ENCODE data around the gene XPR1.
A peak's percentile ranks its signal among the peaks of the same experiment; 100 is the strongest.

Gene XPR1

GRCh38 chr1:180923021-180923841, 291.4 kb downstream of the XPR1 start:
- H3K27me3 ChIP-seq (ENCODE audit: control insufficient read depth, insufficient read depth, low read length, poor library complexity, severe bottlenecking) = no peaks in the 10 kb centered on the region
- no peaks in the 10 kb centered on the region for H3K36me3 ChIP-seq (ENCODE audit: control insufficient read depth, insufficient read depth, low read length)
- 18 to 20% methylated on average over 13 of the region's 13 CpGs for WGBS, 2 experiments
- peak overlapping the region; percentile 97 for H3K27ac ChIP-seq (ENCODE audit: insufficient read depth, low read depth, low read length, poor library complexity, severe bottlenecking)
- peak overlapping the region; percentile 1 for H3K4me3 ChIP-seq (ENCODE audit: insufficient read depth, low read depth, low read length)
- peaks cover 79% of the 10 kb centered on the region for H3K4me1 ChIP-seq (ENCODE audit: control insufficient read depth, insufficient read depth, low read length)
- H3K9me3 ChIP-seq (ENCODE audit: control insufficient read depth, low read length) = no peaks in the 10 kb centered on the region

GRCh38 chr1:180923887-180924286, 292.1 kb downstream of the XPR1 start:
- H3K4me1 ChIP-seq (ENCODE audit: control insufficient read depth, insufficient read depth, low read length) = peaks cover 81% of the 10 kb centered on the region
- H3K4me3 ChIP-seq (ENCODE audit: insufficient read depth, low read depth, low read length) = no peak overlapping the region
- H3K27me3 ChIP-seq (ENCODE audit: control insufficient read depth, insufficient read depth, low read length, poor library complexity, severe bottlenecking) = no peaks in the 10 kb centered on the region
- H3K27ac ChIP-seq (ENCODE audit: insufficient read depth, low read depth, low read length, poor library complexity, severe bottlenecking) = peak overlapping the region; percentile 97
- WGBS, 2 experiments = 60 to 68% methylated on average over 4 of the region's 4 CpGs
- no peaks in the 10 kb centered on the region for H3K9me3 ChIP-seq (ENCODE audit: control insufficient read depth, low read length)
- H3K36me3 ChIP-seq (ENCODE audit: control insufficient read depth, insufficient read depth, low read length) = no peaks in the 10 kb centered on the region

- WGBS, 2 experiments = 90 to 94% methylated on average over 2 of the region's 2 CpGs
- Histone ChIP-seq H3K36me3 (ENCODE audit: control insufficient read depth, insufficient read depth, low read length) (no peaks in the 10 kb centered on the region), H3K9me3 (ENCODE audit: control insufficient read depth, low read length) (no peaks in the 10 kb centered on the region), H3K4me1 (ENCODE audit: control insufficient read depth, insufficient read depth, low read length) (peaks cover 76% of the 10 kb centered on the region), H3K4me3 (ENCODE audit: insufficient read depth, low read depth, low read length) (no peak overlapping the region), H3K27ac (ENCODE audit: insufficient read depth, low read depth, low read length, poor library complexity, severe bottlenecking) (no peak overlapping the region), H3K27me3 (ENCODE audit: control insufficient read depth, insufficient read depth, low read length, poor library complexity, severe bottlenecking) (no peaks in the 10 kb centered on the region)
Observed at GRCh38 chr1:180924939-180925338, 293.1 kb downstream of the XPR1 start.

- Histone ChIP-seq H3K27ac (ENCODE audit: insufficient read depth, low read depth, low read length, poor library complexity, severe bottlenecking) (peak overlapping the region; percentile 84), H3K27me3 (ENCODE audit: control insufficient read depth, insufficient read depth, low read length, poor library complexity, severe bottlenecking) (no peaks in the 10 kb centered on the region), H3K36me3 (ENCODE audit: control insufficient read depth, insufficient read depth, low read length) (no peaks in the 10 kb centered on the region), H3K9me3 (ENCODE audit: control insufficient read depth, low read length) (no peaks in the 10 kb centered on the region), H3K4me3 (ENCODE audit: insufficient read depth, low read depth, low read length) (no peak overlapping the region), H3K4me1 (ENCODE audit: control insufficient read depth, insufficient read depth, low read length) (peaks cover 72% of the 10 kb centered on the region)
- 29 to 30% methylated on average over 7 of the region's 7 CpGs for WGBS, 2 experiments
Observed at GRCh38 chr1:180925471-180926051, 293.7 kb downstream of the XPR1 start.

GRCh38 chr1:180926164-180926981, 294.6 kb downstream of the XPR1 start:
- H3K36me3 ChIP-seq (ENCODE audit: control insufficient read depth, insufficient read depth, low read length) = no peaks in the 10 kb centered on the region
- no peaks in the 10 kb centered on the region for H3K9me3 ChIP-seq (ENCODE audit: control insufficient read depth, low read length)
- H3K4me3 ChIP-seq (ENCODE audit: insufficient read depth, low read depth, low read length) = no peak overlapping the region
- H3K27ac ChIP-seq (ENCODE audit: insufficient read depth, low read depth, low read length, poor library complexity, severe bottlenecking) = peak overlapping the region; percentile 84
- H3K27me3 ChIP-seq (ENCODE audit: control insufficient read depth, insufficient read depth, low read length, poor library complexity, severe bottlenecking) = no peaks in the 10 kb centered on the region
- 44 to 45% methylated on average over 14 of the region's 14 CpGs for WGBS, 2 experiments
- peaks cover 69% of the 10 kb centered on the region for H3K4me1 ChIP-seq (ENCODE audit: control insufficient read depth, insufficient read depth, low read length)

GRCh38 chr1:180927348-180927747, 295.5 kb downstream of the XPR1 start:
- peak overlapping the region; percentile 84 for H3K27ac ChIP-seq (ENCODE audit: insufficient read depth, low read depth, low read length, poor library complexity, severe bottlenecking)
- no peaks in the 10 kb centered on the region for H3K36me3 ChIP-seq (ENCODE audit: control insufficient read depth, insufficient read depth, low read length)
- H3K4me1 ChIP-seq (ENCODE audit: control insufficient read depth, insufficient read depth, low read length) = peaks cover 60% of the 10 kb centered on the region

GRCh38 chr1:180927841-180928240, 296.0 kb downstream of the XPR1 start:
- 48 to 53% methylated on average over 4 of the region's 4 CpGs for WGBS, 2 experiments
- Histone ChIP-seq H3K4me1 (ENCODE audit: control insufficient read depth, insufficient read depth, low read length) (peaks cover 55% of the 10 kb centered on the region), H3K9me3 (ENCODE audit: control insufficient read depth, low read length) (no peaks in the 10 kb centered on the region), H3K27me3 (ENCODE audit: control insufficient read depth, insufficient read depth, low read length, poor library complexity, severe bottlenecking) (no peaks in the 10 kb centered on the region), H3K4me3 (ENCODE audit: insufficient read depth, low read depth, low read length) (no peak overlapping the region), H3K27ac (ENCODE audit: insufficient read depth, low read depth, low read length, poor library complexity, severe bottlenecking) (peak overlapping the region; percentile 54), H3K36me3 (ENCODE audit: control insufficient read depth, insufficient read depth, low read length) (no peaks in the 10 kb centered on the region)

More at GRCh38 chr1:180927348-180927747, 295.5 kb downstream of the XPR1 start:
- Histone ChIP-seq H3K4me3 (ENCODE audit: insufficient read depth, low read depth, low read length) (no peak overlapping the region), H3K27me3 (ENCODE audit: control insufficient read depth, insufficient read depth, low read length, poor library complexity, severe bottlenecking) (no peaks in the 10 kb centered on the region), H3K9me3 (ENCODE audit: control insufficient read depth, low read length) (no peaks in the 10 kb centered on the region)
- WGBS, 2 experiments = 90 to 91% methylated on average over 13 of the region's 13 CpGs

- no peaks in the 10 kb centered on the region for H3K36me3 ChIP-seq (ENCODE audit: control insufficient read depth, insufficient read depth, low read length)
- peaks cover 48% of the 10 kb centered on the region for H3K4me1 ChIP-seq (ENCODE audit: control insufficient read depth, insufficient read depth, low read length)
- no peaks in the 10 kb centered on the region for H3K9me3 ChIP-seq (ENCODE audit: control insufficient read depth, low read length)
- H3K27me3 ChIP-seq (ENCODE audit: control insufficient read depth, insufficient read depth, low read length, poor library complexity, severe bottlenecking) = no peaks in the 10 kb centered on the region
- H3K27ac ChIP-seq (ENCODE audit: insufficient read depth, low read depth, low read length, poor library complexity, severe bottlenecking) = peak overlapping the region; percentile 31
- H3K4me3 ChIP-seq (ENCODE audit: insufficient read depth, low read depth, low read length) = no peak overlapping the region
- WGBS, 2 experiments = 89 to 92% methylated on average over 17 of the region's 17 CpGs
Observed at GRCh38 chr1:180928331-180929230, 296.8 kb downstream of the XPR1 start.

GRCh38 chr1:180929389-180929788, 297.6 kb downstream of the XPR1 start:
- H3K4me3 ChIP-seq (ENCODE audit: insufficient read depth, low read depth, low read length) = no peak overlapping the region
- H3K9me3 ChIP-seq (ENCODE audit: control insufficient read depth, low read length) = no peaks in the 10 kb centered on the region
- H3K4me1 ChIP-seq (ENCODE audit: control insufficient read depth, insufficient read depth, low read length) = peaks cover 40% of the 10 kb centered on the region
- no peaks in the 10 kb centered on the region for H3K27me3 ChIP-seq (ENCODE audit: control insufficient read depth, insufficient read depth, low read length, poor library complexity, severe bottlenecking)
- no peaks in the 10 kb centered on the region for H3K36me3 ChIP-seq (ENCODE audit: control insufficient read depth, insufficient read depth, low read length)
- WGBS, 2 experiments = 93 to 99% methylated on average over 3 of the region's 3 CpGs
- H3K27ac ChIP-seq (ENCODE audit: insufficient read depth, low read depth, low read length, poor library complexity, severe bottlenecking) = no peak overlapping the region
